RPMI8226 (cell line): ENCODE measurements around the gene KAT7.
"Not testable (repeated sequence)": the region's sequence is repeated elsewhere in the genome, so short reads cannot be mapped to it uniquely, and the experiment has no call there.

Experiments
- DNase-seq: peaks from one replicate; pipeline ENCODE4 v3.0.0-alpha.2; 2015

KAT7 gene

DNA sequence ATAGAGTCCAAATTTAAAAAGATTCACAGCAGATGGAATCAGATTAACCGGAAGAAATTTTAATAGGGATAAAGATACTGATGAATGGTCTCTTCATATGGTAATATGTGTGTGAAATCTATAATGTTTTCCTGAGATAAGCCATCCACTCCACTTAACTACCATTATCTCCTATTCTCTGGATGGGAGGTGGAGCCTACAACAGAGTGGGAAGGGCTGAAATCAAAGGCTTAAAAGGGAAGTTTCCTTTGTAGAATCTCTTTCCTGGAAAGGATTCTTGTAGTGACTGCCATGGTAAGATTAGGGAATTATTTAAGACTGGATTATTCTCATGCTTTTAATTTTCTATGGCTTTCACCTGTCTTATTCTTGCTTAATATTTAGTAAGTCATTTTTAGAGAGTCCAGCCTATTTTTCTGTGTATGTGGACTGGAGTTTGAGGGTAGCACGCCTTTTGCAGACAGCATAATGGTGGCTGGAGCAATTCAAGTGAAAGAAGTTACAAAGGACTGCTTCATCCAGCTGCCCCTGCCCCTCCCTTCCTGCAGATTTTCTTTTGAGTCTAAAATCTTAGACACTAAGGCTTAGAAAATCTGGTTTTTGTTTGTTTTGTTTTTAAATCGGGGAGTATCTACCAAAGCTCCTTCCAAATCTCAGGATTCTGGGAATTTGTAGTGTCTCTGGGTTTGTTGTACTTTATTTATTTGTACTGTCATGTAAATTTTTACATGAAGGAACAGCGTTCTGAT, 26.5 kb downstream of the KAT7 start:
- DNase-seq: no peak

DNA sequence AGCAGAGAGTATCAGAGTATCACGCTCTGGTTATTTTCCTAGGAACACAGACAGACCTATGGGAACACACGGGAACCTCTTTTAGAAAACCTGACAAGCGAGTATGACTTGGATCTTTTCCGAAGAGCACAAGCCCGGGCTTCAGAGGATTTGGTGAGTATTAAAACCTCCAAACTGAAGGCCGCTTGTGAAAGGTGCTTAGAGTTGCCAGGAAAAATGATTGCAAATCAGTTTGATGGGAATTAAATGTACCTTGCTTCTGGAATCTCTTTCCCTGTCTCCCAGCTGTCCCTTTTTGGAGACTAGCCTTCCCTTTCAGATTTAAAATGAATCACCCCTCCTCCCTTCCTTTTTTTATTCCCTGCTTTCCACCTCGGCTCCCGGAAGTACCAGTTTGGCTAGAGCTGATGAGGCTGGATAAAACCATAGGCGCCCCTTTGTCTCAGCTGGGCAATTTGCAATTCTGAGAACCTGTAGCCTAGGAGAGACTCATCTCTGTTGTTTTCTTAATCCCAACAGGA, 27.3 kb downstream of the KAT7 start:
- no peak for DNase-seq

DNA sequence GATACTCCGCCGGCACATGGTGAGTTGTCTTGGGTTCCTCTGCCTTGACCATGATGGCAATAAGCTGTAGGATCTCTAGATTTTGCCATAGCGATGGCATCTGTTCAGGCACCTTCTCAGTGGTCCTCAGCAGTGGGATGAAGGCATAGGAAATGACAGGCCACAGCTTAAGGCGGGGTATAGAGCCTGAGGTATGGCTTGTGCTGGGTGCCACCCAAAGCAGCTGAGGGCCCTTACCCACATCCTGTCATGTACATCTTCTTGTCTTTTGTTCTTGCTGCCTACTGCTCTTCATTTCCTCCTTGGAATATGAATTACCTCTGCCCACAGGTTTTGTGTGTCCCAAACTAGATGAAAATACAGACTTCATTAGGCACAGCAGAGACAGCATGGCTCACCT, 29.5 kb downstream of the KAT7 start:
- DNase-seq: no peak

DNA sequence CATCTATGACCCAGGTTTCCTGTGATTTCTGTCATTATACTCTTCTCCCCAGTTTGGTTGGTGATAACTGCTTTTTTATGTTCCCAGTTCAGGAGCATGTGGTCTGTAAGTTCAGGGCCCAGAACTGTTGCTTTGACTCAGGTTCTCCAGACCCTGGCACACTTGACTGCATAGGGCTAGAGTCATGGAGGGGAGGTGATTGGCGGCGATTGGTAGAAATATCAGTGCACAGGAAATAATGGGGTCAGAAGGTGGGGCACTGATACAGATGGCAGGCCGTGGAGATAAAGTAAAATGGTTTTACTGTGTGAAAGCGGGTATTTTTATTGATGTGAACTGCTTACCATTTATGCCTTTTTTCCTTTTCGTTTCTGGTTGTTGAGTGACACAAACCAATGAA, 30.7 kb downstream of the KAT7 start:
- DNase-seq: no peak

DNA sequence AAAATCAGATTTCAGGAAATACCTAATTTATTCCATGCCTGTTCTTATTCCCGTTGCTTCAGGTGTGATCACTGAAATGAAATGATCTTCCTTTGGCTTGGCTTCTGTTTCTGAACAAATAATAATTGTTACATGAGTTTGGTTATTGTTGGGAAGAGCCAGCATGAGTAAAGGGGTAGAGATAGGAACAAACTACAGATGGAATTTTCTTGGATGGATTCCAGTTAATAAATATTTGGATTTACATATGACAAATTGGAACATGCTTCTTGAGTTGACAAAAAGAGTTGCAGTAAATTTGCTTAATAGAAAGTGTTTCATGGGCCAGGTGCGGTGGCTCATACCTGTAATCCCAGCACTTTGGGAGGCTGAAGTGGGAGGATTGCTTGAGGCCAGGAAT, 31.2 kb downstream of the KAT7 start:
- DNase-seq: no peak

DNA sequence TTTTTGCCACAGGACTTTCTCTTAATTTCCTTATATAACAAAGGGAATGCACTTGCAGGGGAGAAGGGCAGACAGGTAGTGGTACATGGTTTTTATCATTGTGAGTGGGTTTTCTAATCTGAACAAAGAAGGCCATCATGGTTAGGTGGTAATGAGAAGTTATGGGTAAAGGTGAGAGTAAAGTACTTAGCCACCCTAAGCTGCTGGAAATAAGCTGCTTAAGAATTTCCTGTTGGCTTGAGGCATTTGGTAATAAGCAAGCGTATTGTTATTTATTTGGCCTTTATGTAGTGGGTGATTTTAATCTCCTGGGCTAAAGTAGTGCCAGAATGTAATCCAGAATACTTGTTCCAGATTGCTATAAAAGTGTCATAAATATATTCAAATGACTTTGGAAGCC, 32.3 kb downstream of the KAT7 start:
- DNase-seq: no peak

DNA sequence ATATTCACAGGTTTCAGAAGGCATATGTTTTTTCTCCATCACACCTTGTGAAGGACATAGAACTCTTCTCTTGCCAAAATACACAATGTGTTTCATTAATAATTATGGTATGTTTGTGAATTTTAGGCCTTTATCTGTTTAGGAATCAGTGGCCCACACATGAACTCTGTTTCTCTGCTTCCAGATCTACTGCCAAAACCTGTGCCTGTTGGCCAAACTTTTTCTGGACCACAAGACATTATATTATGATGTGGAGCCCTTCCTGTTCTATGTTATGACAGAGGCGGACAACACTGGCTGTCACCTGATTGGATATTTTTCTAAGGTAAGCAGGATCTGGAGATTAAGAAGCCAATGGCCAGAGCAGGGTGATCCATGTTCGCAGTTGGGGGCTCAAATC, 33.0 kb downstream of the KAT7 start:
- no peak for DNase-seq

DNA sequence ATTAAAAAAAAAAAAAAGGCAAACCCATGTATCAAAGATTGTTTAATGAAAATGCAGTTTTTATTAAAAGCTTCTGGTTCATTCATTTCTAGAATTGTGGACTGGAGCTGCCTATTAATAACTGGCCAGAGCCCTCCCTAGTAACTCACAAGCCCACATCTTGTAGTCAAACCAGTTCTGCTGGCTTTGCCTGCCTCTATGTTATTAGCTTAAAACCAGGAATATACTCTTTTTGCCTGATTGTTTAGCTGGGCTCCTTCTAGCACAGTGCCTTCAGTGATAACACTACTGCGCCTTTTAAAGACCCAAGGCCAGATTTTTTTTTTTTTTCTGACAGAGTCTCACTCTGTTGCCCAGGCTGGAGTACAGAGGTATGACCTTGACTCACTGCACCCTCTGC, 33.4 kb downstream of the KAT7 start:
- no peak for DNase-seq

DNA sequence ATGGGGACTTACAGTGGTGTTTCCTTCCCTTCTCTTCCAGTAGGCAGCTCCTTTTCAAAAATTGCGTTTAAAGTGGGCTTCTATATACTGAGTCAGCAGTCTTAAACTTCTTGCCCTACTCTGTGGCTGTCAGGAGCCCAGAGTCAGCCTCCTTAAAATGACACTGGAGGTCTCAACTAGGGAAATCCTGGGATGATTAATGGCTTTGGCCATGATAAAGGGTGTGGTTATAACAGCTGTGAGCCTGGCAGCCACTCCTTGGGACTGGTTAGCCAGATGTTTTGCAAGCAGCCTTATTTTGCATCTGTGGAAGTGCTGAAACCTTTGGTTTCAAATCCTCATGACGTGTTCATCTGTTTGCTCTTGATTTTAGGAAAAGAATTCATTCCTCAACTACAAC, 34.3 kb downstream of the KAT7 start:
- peak; percentile 11 for DNase-seq

DNA sequence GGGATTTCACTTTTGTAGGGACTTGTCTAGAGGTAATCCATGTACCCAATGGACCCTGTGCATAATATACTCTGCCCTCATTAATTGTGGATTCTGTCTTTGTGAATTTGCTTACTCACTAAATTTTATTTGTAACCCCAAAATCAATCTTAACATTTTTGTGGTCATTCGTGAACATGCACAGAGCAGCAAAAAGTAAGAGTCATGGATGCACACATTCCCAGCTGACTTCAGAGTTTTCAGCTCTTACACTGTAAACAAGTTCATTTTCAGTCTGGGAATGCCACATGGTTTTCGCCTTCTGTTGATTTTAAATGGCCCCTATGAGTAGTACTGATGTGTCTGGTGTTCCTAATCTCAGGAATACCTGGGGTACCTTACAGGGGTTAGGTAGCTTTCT, 35.1 kb downstream of the KAT7 start:
- no peak for DNase-seq

DNA sequence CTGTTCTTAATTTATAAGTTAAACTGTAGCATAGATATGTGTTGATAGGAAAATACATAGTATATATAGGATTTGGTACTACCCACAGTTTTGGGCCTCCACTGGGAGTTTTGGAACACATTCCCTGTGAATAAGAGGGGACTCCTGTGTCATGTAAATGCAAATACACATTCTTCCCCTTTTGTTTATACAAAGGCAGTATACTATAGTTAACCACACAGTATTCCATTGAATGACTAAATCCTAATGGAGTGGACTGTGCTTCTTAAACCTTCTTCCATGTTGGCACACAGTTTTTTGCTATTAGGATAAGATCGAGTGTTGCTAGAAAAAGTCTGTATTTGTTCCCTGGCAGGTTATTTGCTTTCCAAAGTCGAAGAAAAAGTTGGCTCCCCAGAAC, 37.2 kb downstream of the KAT7 start:
- no peak for DNase-seq

DNA sequence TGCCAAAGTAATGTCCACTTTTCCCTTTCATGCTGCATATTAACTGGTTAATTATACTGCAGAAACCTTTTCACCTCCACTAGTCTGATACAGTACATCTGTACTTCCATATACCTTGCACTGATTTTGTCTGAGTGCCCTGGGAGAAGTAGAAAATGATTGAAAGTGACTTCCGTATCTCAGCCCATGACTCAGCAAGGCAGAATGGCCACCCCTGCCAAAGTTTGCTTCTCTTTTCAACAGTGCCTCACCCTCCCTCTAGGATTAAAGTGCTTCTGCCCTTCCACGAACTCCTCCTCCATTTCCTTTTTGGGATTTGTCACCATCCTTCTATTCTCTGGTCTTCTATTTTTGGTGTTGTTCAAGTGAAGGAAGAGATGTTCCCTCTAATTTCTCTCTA, 39.8 kb downstream of the KAT7 start:
- DNase-seq: not testable (repeated sequence)

DNA sequence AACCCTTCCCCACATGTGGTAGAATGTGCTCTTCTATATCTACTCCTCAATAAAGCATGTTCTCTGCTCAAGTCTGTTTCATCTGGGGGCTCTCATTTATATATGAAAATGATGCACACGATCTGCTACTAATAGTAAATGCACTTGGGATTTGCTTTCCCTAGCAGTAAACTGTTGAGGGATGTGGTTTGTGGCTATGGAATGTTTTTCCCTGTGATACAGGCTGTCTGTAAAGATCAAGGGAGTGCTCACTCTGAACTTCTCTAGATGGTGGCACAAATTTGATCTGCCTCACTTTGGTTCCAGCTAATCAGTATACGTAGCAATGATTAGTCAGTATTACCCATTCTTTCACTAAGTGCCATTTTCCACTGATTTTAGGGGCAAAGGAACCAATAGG, 40.5 kb downstream of the KAT7 start:
- no peak for DNase-seq

DNA sequence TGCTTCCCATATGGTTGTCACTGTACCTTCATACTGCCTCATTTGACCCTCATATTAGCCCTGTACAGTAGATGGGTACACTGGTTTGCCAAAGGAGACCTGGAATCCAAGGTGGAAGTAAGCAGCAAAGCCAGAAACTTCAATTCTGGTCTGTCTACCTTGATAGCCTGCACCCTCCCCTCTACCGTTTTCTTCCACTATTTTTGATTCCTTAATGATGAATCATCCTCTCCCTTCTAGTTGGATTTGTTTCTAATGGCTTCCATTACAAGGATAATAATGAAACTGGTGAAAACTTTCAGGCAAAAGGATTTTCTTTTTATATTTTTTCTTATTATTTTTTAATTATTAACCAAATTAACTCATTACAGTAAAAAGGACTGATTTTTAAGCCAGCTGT, 42.1 kb downstream of the KAT7 start:
- DNase-seq: no peak

DNA sequence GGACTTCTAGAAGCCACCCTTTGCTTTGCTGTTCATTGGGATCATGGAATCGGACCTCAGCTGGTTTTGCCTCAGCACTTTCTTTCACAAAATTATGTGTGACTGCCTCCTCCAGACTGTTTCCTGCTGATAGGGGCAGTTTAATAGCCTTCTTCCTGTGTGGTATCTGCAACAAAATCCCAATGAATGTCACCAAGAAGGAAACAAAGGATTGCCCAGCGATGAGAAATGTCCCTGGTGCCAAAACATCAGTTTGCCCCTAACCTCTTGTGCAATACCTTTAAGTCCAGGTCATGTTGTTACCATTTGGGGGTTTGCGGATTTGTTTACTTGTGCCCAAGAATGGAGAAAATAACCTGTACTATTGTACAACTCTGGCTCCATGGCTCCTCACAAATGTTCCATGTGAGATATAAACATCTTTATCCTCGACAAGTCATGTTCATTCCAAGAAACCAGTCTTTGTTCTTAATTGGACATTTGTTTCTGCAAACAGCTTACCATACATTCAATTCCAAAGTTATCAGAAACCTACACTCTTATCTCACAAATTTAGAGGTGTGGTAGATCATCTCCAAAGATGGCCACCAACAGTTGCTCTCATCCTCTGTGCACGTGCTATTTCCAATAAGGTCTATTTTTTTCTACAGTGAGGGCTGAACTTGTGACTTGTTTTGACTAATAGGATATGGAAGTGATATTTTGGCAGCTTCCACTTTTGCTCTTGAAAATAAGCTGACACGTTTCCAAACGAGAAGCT, 44.5 kb downstream of the KAT7 start:
- DNase-seq: no peak

DNA sequence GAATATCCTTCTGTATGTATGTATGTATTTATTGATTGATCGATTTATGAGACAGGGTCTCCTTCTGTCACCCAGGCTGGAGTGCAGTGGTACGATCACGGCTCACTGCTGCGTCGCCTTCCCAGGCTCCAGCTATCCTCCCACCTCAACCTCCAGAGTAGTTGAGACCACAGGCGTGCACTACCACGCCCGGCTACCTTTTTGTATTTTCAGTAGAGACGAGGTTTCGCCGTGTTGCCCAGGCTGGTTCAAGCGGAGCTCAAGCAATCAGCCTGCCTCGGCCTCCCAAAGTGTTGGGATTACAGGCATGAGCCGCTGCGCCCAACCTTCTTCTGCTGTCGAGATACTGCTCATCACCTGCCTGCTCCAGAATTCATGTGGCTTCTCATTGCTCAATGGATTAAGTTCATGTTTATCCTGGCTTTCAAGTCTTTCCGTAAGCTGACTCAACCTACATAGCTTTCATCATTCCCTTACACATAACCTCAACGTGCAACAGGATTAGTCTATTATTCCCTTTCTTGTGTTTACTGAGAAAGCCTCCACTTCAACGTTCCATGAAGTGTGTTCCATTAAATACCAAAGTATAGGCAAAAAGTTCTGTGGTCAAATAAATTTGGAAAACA, 45.8 kb downstream of the KAT7 start:
- DNase-seq: no peak

DNA sequence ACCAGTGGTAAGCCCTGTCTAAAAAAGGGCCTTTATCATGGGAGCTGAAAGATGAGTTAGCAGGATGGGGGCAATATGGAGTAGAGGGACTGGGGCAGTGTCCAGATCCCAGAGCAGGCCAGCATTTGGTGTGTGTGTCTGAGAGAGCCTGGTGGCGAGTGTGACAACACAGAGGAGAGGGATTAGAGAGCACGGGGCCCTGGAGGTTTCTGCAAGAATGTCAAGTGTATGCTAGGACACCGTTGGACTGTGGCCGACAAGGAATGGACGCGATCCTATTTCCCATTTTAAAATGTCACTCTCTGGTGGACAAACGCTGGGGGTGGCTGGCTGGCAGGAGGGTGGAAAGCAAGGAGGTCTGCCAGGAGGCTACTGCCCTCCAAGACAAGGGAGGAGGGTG, 47.0 kb downstream of the KAT7 start:
- DNase-seq: no peak

DNA sequence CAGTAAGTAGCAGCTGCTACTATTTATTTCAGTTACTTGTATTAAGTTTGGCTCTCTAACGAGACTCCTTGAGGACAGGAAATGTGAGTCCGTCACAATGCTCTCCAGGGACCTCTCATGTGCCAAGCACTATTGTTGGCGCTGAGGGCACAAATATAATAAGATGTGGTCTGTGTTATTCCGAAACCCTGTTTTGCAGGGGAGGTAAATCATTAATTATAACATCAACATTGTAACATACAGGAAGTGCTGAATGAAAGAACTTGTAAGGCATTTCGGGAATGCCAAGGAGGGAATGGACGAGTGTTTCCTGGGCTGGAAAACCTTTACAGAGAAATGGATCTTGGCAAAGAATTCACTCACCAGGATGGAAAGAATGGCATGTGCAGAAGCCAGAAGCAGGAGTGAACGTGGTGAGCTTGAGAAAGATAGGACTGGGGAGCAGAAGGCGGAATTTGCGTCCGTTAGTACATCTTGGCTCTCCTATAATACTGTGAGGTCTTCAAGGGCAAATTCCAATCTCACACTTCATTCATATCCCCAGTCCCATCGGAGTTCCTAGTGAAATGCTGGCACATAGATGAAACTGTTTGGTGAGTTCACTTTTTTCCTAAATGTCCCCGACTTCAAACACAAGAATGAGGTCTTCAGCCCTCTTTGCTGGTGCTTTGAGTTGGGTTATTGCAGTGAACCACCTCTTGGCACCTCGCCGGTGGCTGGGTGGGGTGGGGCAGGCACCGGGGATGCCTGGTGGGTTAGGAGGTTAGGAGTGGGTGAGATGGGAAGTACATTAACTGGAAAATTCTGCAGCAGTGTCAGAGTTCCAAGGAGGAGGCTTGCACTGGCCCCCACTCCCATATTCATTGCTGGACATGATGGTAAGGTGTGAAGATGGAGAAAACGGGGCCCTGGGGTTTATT, 47.9 kb downstream of the KAT7 start:
- DNase-seq: no peak

DNA sequence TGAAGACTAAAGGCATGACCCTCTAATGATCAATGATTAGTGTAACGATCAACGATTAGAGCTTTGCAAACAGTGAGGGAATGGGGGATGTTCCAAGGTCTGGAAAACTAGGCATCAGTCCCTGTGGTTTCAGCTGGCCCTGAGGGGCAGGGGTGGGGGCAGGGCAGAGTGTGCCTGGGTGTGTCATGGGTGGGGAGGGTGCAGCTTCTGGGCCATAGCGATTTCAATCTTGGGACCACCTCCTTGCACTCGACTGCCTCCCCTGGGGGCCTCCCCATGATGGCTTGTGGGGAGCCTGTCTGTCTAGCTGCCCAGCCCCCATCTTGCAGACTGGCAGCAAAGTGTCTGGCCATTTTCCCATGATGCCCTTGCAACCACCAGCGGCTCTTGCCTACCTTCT, 51.0 kb downstream of the KAT7 start:
- DNase-seq: no peak

DNA sequence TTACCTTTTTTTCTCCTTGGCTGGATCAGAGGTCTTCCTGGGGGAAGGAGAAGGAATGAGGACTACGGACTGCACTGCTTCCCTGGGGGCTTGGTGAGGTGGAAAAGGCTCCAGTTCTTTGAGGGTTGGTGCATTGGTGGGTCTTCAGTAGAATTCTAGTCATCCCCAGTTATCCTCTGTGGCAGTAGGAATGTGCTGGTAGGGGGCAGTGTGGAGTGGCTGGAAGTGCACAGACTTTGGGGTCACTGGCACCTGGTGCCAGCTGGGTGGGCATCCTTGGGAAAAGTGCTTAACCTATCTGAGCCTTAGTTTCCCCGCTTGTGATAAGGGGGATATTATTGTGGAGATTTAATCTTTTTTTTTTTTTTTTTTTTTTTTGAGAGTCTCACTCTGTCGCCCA, 53.1 kb downstream of the KAT7 start:
- DNase-seq: no peak

DNA sequence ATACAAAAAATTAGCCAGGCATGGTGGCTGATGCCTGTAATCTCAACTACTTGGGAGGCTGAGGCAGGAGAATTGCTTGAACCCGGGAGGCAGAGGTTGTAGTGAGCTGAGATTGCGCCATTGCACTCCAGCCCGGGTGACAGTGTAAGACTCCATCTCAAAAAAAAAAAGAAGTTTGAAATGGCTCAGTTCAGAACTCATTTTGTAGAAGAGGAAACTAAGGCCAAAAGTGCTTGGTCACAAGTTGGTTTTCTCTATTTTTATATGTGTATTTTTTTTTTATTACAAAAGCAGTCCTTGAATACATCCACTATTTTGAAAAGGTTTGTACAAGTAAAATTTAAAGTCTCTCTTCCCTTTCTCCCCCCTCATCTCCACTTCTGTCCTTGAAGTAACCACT, 53.9 kb downstream of the KAT7 start:
- no peak for DNase-seq

DNA sequence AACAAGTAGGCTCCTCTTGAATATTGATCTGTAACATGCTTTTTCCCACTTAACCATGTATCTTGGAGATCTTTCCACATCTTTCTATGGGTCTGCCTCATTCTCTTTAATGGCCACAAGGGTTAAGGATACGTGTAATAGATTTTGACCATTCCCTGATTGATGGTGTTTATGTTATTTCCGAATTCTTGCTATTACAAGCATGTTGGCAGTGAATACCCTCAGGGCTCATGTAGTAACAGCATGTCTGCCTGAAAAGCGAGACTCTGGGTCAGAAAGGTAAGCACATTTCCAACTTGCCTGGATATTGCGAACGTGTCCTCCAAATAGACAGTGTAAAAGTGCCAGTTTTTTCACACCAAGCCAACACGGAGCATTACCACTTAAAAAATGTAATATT, 54.4 kb downstream of the KAT7 start:
- no peak for DNase-seq

DNA sequence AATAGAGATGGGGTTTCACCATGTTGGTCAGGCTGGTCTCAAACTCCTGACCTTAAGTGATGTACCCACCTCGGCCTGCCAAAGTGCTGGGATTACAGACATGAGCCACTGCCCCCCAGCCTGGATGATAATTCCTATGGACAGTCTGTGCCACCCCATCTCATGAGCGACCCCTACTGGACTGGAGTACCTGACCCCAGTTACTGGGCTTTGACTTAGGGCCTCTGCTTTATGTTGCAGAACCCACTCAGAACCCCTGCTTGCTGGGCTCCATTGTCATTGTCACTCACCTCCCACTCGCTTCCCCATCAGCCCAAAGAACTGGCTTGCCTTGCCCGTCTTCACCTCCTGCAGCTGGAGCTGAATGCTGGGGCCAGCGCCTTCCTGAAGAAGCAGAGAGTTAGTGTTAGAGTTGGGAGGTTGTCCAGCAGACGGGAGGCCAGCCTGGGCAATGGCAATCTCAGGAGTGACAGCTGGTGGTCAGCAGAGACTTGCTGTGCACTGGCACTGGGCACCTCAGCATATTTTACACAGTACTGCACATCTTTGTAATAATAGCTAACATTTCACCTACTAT, 55.4 kb downstream of the KAT7 start:
- DNase-seq: peak; percentile 27
